ENCODE data around the gene OSGIN1. TPM values are rescaled to one million over a fixed set of nuclear protein-coding genes. Genes with fewer than 3 reads are reported as not detected.

OSGIN1 gene
- total RNA-seq, 1 donor from 2014 or later = 0.60 TPM

DNA sequence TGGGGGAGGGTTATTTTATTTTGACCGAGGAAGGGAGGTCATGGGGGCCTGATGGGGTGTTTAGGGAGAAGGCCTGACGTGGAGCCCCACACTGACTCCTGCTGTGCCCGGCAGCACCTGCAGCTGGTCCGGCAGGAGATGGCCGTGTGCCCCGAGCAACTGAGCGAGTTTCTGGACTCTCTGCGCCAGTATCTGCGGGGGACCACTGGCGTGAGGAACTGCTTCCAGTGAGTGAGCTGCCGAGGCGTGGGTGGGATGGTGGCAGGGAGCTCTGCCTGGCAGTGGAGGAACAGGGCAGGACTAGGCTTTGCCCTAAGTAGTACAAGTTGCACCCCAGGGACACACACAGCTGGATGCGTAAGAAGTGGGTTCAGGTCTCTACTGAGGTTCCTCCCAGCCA lies 45.1 kb downstream of the OSGIN1 start:
- no peak for DNase-seq (ENCODE audit: low read depth in 2 of 2)

DNA sequence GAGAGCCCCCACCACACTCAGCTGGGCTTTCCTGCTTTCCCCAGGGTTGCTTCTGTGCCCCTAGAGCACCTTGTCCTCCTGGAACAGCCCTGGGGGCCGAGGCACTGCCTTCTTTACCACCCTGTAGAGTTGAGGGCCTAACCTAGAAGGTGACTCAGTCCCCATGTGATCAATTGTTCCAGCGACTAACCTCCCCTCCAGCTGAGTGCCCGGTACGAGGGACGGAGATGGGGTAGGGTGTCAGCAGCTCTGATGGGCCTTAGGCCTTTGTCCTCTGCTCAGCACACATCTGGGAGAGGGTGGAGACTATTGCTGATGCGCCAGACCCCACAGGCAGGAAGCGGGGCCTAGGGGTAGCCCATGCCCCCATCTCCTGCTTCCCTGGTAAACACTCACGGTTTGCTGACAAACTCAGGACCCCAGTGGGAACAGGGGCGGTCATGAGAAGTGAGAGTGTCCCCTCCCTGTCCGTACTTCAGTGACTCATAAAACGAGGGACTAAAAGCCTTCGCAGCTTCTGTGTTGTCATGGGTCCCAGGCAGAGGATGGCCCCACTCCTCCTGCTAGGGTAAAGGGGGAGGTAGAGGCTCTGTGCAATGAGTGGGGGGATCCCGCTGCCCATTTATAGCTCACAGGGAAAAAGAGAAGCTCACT lies 48.1 kb downstream of the OSGIN1 start:
- DNase-seq (ENCODE audit: low read depth in 2 of 2) = no peak

DNA sequence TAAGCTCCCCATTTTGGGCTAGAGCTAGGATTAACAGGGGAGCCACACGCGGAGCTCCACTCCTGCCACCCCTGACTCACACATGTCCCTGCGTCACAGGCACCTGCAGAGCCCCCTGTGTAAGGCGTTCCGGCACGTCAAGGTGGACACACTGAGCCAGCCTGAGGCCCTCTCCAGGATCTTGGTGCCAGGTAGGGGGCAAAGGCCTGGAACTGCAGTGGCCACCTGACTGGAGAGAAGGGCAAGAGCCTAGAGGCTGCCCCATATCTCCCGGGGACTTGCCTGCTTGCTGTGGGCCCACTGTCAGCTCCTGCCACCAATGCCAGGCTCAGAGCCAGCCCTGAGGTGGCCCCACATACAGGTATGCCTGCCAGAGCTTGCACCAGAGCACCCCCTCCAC lies 48.7 kb downstream of the OSGIN1 start:
- DNase-seq (ENCODE audit: low read depth in 2 of 2) = no peak

DNA sequence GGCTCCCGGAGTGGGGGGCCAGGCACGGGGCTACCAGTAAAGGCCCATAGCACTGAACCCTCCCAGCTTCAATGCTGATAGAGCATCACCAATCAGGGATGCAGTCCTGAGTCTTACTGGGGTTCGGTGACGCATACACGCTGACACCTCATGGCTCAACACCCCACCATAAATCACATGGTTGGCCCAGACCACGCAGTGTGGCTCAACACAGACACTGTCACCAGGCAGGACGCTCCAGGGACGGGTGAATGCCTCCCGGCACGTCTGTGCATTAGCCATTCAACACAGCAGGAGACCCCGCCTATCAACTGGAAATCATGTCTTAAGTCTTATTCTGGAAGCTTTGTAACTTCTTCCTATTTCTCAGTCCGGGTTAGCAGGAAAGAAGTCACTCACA lies 50.0 kb downstream of the OSGIN1 start:
- no peak for DNase-seq (ENCODE audit: low read depth in 2 of 2)

- no peak for DNase-seq (ENCODE audit: low read depth in 2 of 2)
These were observed 51.4 kb downstream of the OSGIN1 start for GRCh38 chr16:84004442-84004841.

DNA sequence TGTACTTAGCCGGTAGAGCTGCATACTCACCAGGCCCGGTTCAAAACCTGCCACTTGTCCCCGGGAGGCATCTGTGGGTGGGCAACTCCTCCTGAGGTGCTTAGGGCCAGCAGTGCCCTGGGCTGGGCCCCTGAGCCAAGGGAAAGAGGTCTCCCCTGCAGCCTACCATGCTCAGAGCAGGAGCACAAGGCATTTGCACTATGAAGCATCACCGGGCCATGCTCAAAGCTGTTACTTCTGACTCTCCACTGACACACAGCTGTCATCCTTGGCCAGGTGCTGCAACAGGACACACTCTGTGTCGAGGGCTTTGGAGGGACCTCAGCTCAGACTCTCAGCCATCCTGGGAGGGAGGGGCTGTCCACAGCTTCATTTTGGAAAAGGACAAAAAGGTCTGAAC lies 52.4 kb downstream of the OSGIN1 start:
- no peak for DNase-seq (ENCODE audit: low read depth in 2 of 2)

- DNase-seq (ENCODE audit: low read depth in 2 of 2) = no peak
These were observed 54.5 kb downstream of the OSGIN1 start for GRCh38 chr16:84007520-84007919.

- DNase-seq (ENCODE audit: low read depth in 2 of 2) = no peak
These were observed 54.9 kb downstream of the OSGIN1 start for GRCh38 chr16:84007965-84008364.

DNA sequence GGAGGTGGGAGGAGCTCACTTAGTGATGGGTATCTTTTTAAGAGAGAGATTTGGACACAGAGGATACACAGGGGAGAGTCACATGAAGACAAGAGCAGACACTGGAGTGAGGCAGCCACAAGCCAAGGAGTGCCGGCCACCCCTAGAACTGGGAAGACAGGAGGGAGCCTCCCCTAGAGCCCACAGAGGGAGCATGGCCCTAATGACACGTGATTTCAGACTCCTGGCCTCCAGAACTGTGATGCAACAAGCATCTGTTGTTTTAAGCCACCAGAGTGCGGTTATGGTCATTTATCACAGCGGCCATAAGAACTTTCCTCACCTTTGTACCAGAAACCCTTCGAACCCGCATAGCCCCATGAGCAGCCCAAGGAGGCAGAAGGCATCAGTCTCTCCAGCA lies 56.2 kb downstream of the OSGIN1 start:
- no peak for DNase-seq (ENCODE audit: low read depth in 2 of 2)

DNA sequence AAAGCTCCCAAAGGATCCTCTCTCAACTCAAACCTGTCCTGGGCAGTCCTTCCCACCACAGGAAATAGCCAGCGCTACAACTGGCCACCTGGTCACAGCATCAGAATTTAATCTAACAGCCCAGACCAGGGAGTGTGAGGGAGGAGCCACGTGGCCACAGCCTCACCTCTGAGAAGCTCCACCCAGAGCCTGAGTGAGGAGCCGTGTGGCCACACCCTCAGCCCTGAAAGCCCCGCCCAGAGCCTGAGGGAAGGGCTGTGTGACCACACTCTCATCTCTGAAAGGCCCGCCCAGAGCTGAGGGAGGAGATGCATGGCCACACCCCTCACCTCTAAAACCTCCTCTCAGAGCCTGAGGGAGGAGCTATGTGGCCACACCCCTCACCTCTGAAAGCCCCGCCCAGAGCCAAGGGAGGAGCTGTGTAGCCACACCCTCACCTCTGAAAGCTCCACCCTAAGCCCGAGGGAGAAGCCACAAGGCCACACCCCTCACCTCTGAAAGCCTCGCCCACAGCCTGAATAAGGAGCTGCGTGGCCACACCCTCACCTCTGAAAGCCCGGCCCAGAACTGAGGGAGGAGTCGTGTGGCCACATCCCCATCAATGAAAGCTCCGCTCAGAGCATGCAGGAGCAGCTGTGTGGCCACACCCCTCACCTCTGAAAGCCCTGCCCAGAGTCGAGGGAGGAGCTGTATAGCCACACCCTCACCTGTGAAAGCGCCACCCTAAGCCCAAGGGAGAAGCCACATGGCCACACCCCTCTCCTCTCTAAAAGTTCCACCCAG lies 60.9 kb downstream of the OSGIN1 start:
- DNase-seq (ENCODE audit: low read depth in 2 of 2) = peak; percentile 40 to 49

DNA sequence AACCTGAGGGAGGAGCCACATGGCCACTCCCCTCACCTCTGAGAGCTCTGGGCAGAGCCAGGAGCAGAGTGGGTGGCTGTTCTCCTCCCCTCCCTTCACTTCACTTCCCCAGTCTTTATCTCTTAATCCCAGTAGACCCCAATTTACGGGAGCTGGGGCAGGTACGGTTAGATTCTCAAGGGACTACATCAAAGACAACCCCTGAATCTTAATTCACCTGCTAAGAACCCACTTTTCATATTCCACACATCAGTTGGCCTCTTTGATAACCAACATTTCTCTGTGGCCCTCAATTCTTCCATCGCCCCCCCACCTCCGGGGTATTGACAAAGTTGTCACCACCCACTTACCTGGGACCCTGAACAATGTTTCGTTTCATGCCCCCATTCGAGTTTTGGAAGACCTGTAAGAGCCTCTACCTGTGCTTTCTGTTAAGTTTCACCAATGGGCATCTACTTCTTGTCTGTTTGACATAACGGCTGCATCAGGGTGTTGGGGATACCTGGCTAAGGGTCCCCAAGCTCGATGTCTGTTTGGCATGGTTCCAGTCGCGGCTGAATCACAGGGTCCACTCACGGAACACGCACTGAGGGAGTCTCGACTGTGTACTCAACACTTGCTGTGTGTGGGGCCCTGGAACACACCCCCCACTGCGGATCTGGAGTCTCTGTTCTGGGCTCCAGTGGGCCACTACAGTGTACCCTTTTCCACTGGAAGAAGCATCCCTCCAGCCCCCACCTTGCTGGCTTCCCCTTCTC lies 61.7 kb downstream of the OSGIN1 start:
- no peak for DNase-seq (ENCODE audit: low read depth in 2 of 2)

DNA sequence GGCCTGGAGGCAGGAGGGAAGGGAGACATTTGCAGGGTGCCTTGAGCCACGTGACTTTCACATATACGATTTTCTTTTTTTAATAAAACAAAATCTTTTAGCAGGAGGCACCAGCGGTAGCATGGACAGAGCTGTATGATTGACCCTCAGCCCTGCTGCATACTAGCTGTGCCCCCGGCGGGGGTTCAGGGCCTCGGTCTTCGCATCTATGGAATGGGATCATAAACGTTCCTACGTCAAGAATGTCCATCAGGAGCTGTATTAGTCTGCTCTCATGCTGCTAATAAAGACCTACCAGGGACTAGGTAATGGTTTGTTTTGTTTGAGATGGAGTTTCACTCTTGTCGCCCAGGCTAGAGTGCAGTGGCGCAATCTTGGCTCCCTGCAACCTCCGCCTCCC lies 62.4 kb downstream of the OSGIN1 start:
- DNase-seq (ENCODE audit: low read depth in 2 of 2) = no peak

Other genes starting within 250 kb of the OSGIN1 start
- 126 and 137 TPM in 2 replicates for gene HSBP1, start 145.3 kb upstream of the OSGIN1 start, total RNA-seq
- 1.7 and 3.6 TPM in 2 replicates for gene MLYCD, start 54.1 kb upstream of the OSGIN1 start, total RNA-seq
- gene NECAB2, start 15.0 kb downstream of the OSGIN1 start, total RNA-seq = not detected in 2 replicates
- gene SLC38A8, start 89.6 kb downstream of the OSGIN1 start, total RNA-seq = not detected in 2 replicates
- 74.3 and 106 TPM in 2 replicates for gene MBTPS1, start 163.7 kb downstream of the OSGIN1 start, total RNA-seq
- 25.1 and 33.5 TPM in 2 replicates for gene HSDL1, start 191.9 kb downstream of the OSGIN1 start, total RNA-seq
- under 0.01 TPM in 2 replicates for gene DNAAF1, start 192.1 kb downstream of the OSGIN1 start, total RNA-seq
- 7.2 and 16.5 TPM in 2 replicates for gene TAF1C, start 233.8 kb downstream of the OSGIN1 start, total RNA-seq
- gene ADAD2, start 237.9 kb downstream of the OSGIN1 start, total RNA-seq = not detected in 2 replicates

All from lung microvascular endothelial cell (primary cell).